Panc1 (cell line): ENCODE measurements around the gene IGDCC3. TPM values are rescaled to one million over a fixed set of nuclear protein-coding genes. Genes with fewer than 3 reads are reported as not detected.

Experiments
- ATAC-seq: fragments of 200-7000 bp; cut with Tn5 transposase; 2 replicates; pipeline ENCODE4 v1.9.1; 2020; ENCODE audit warnings: mild to moderate bottlenecking, moderate library complexity
- BruUV-seq: library from RNA; stranded (reverse); fragments of 400-500 nt; replicated peaks from 2 replicates; lab custom pipeline; 2021; lab: Mats Ljungman, UMichigan
- CTCF ChIA-PET: fragments of 300-600 bp; sonication (Branson Sonifier 250); formaldehyde crosslinking; loops from one replicate; lab custom pipeline; 2022; ENCODE audit warnings: antibody characterized with exemption; lab: Charles Lee
- POLR2A ChIA-PET: fragments of 300-600 bp; sonication (Branson Sonifier 250); formaldehyde crosslinking; loops from one replicate; lab custom pipeline; 2022; ENCODE audit warnings: antibody characterized with exemption; lab: Charles Lee
- DNase-seq: peaks from one replicate; pipeline ENCODE4 v3.0.0-alpha.2; 2010; ENCODE audit warnings: low read depth, low spot score
- H3K27ac ChIP-seq: 2 replicates; pipeline ENCODE4 v1.5.1; 2011; ENCODE audit warnings: mild to moderate bottlenecking, low read length, inconsistent platforms
- H3K27me3 ChIP-seq: fragments of 200-500 bp; sonication (Bioruptor generic); 2 replicates; pipeline ENCODE4 v1.6.0; 2014; ENCODE audit warnings: low read length, inconsistent platforms; ENCODE audit not compliant: control insufficient read depth, insufficient read depth
- H3K36me3 ChIP-seq: fragments of 200-500 bp; sonication (Bioruptor generic); 2 replicates; pipeline ENCODE4 v1.5.1; 2014; ENCODE audit warnings: inconsistent platforms, mild to moderate bottlenecking, low read length, moderate library complexity; ENCODE audit not compliant: control insufficient read depth, insufficient read depth
- H3K4me1 ChIP-seq: 2 replicates; pipeline ENCODE4 v1.5.1; 2011; ENCODE audit warnings: inconsistent platforms, mild to moderate bottlenecking, low read length, moderate library complexity; ENCODE audit not compliant: control insufficient read depth, insufficient read depth
- H3K4me3 ChIP-seq, 2 experiments: 2 replicates each; pipeline ENCODE4 v1.5.1; 2011 to 2012; ENCODE audit warnings: low read depth in 2 of 2, low read length in 2 of 2, mild to moderate bottlenecking in 2 of 2, inconsistent platforms in 1 of 2, moderate library complexity in 1 of 2
- H3K9me3 ChIP-seq: fragments of 200-500 bp; sonication (Bioruptor generic); 2 replicates; pipeline ENCODE4 v1.5.1; 2014; ENCODE audit warnings: low read depth, mild to moderate bottlenecking, inconsistent platforms, low read length, moderate library complexity; ENCODE audit not compliant: control insufficient read depth, insufficient read depth
- POLR2AphosphoS5 ChIP-seq: IDR thresholded peaks from 2 replicates; pipeline ENCODE4 v1.6.1; 2012; ENCODE audit warnings: mild to moderate bottlenecking, low read depth, low read length, moderate library complexity
- SIN3A ChIP-seq: IDR thresholded peaks from 2 replicates; pipeline ENCODE4 v1.6.1; 2012; ENCODE audit warnings: low read depth, mild to moderate bottlenecking, low read length, moderate library complexity, borderline replicate concordance; ENCODE audit not compliant: insufficient read depth
- TCF7L2 ChIP-seq: IDR thresholded peaks from 2 replicates; pipeline ENCODE4 v1.6.1; 2011; ENCODE audit warnings: mild to moderate bottlenecking, low read depth, low read length, inconsistent platforms
- in situ Hi-C: cut with HindIII; loops from 2 replicates; pipeline ENCODE4 v1.10.0; 2016; ENCODE audit warnings: low sequenced_read_pairs, low pct_unique_long_range_greater_than_20kb
- intact Hi-C: fragments of 100-400 bp; cut with micrococcal nuclease; formaldehyde crosslinking; loops from one replicate; pipeline ENCODE4 v1.10.0; 2022; ENCODE audit not compliant: unreplicated experiment
- total RNA-seq: library from RNA; stranded (reverse); gene quantifications from one replicate; pipeline ENCODE4 v1.2.1, GENCODE V29; 2021; ENCODE audit not compliant: unreplicated experiment
- TF ChIP-seq, protein P1 (sequence below): fragments of 450-650 bp; IDR thresholded peaks from 2 replicates; pipeline ENCODE4 v1.5.1; 2017; ENCODE audit warnings: mild to moderate bottlenecking
- TF ChIP-seq, protein P2 (sequence below), 2 experiments: IDR thresholded peaks; 2 replicates each; pipeline ENCODE4 v1.6.1; 2011 to 2012; ENCODE audit warnings: low read depth in 2 of 2, control low read depth in 1 of 2, low read length in 1 of 2, mild to moderate bottlenecking in 1 of 2, moderate library complexity in 1 of 2; ENCODE audit not compliant: insufficient read depth in 1 of 2

IGDCC3 gene
- total RNA-seq, 1 experiment from 2014 or later = 0.18 TPM

DNA sequence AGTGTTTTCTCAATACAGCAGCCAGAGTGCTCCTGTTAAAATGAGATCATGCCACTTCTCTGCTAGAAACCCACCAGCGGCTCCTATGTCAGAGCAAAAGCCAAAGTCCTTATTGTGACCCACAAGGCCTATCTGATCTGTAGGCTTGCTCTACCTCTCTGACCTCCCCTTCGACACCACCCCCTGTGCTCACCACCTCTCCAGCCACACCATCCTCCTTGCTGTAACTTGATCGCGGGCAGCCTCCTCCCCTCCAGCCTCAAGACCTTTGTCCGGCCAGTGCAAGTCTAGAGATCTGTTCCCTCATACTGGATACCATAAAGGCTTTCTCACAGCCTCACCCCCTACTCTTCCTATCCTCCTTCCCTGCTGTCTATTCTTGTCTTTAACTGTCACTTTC lies 46.9 kb upstream of the IGDCC3 start:
- no peaks in the 10 kb centered on the region for H3K36me3 ChIP-seq
- DNase-seq (no peak), ATAC-seq (no peak)
- peaks cover 9% of the 10 kb centered on the region for H3K4me1 ChIP-seq
- CTCF ChIA-PET = no interaction called here
- POLR2A ChIA-PET = interaction anchor here (0.7 kb wide), 1 partner anchor 815 kb away, joined by 8 read pairs; no protein-coding TSS in a partner anchor
- intact Hi-C loops (no loop called here), in situ Hi-C loops (no loop called here)
- H3K27ac ChIP-seq = no peak overlapping the region
- H3K4me3 ChIP-seq = no peak overlapping the region
- no peak for TF ChIP-seq TCF7L2
- no peak for TF ChIP-seq POLR2AphosphoS5
- TF ChIP-seq, protein P1, sequence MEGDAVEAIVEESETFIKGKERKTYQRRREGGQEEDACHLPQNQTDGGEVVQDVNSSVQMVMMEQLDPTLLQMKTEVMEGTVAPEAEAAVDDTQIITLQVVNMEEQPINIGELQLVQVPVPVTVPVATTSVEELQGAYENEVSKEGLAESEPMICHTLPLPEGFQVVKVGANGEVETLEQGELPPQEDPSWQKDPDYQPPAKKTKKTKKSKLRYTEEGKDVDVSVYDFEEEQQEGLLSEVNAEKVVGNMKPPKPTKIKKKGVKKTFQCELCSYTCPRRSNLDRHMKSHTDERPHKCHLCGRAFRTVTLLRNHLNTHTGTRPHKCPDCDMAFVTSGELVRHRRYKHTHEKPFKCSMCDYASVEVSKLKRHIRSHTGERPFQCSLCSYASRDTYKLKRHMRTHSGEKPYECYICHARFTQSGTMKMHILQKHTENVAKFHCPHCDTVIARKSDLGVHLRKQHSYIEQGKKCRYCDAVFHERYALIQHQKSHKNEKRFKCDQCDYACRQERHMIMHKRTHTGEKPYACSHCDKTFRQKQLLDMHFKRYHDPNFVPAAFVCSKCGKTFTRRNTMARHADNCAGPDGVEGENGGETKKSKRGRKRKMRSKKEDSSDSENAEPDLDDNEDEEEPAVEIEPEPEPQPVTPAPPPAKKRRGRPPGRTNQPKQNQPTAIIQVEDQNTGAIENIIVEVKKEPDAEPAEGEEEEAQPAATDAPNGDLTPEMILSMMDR = no peak
- TF ChIP-seq, protein P2, sequence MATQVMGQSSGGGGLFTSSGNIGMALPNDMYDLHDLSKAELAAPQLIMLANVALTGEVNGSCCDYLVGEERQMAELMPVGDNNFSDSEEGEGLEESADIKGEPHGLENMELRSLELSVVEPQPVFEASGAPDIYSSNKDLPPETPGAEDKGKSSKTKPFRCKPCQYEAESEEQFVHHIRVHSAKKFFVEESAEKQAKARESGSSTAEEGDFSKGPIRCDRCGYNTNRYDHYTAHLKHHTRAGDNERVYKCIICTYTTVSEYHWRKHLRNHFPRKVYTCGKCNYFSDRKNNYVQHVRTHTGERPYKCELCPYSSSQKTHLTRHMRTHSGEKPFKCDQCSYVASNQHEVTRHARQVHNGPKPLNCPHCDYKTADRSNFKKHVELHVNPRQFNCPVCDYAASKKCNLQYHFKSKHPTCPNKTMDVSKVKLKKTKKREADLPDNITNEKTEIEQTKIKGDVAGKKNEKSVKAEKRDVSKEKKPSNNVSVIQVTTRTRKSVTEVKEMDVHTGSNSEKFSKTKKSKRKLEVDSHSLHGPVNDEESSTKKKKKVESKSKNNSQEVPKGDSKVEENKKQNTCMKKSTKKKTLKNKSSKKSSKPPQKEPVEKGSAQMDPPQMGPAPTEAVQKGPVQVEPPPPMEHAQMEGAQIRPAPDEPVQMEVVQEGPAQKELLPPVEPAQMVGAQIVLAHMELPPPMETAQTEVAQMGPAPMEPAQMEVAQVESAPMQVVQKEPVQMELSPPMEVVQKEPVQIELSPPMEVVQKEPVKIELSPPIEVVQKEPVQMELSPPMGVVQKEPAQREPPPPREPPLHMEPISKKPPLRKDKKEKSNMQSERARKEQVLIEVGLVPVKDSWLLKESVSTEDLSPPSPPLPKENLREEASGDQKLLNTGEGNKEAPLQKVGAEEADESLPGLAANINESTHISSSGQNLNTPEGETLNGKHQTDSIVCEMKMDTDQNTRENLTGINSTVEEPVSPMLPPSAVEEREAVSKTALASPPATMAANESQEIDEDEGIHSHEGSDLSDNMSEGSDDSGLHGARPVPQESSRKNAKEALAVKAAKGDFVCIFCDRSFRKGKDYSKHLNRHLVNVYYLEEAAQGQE (IDR thresholded peaks at IDR 0.05; ENCODE audit: insufficient read depth in 1 of 2, low read depth in 2 of 2, low read length in 1 of 2) = no peak
- TF ChIP-seq SIN3A = no peak
- H3K9me3 ChIP-seq = no peaks in the 10 kb centered on the region
- BruUV-seq = no TSS peak
- no peaks in the 10 kb centered on the region; the same call in 1 of the 2 replicates for H3K27me3 ChIP-seq

DNA sequence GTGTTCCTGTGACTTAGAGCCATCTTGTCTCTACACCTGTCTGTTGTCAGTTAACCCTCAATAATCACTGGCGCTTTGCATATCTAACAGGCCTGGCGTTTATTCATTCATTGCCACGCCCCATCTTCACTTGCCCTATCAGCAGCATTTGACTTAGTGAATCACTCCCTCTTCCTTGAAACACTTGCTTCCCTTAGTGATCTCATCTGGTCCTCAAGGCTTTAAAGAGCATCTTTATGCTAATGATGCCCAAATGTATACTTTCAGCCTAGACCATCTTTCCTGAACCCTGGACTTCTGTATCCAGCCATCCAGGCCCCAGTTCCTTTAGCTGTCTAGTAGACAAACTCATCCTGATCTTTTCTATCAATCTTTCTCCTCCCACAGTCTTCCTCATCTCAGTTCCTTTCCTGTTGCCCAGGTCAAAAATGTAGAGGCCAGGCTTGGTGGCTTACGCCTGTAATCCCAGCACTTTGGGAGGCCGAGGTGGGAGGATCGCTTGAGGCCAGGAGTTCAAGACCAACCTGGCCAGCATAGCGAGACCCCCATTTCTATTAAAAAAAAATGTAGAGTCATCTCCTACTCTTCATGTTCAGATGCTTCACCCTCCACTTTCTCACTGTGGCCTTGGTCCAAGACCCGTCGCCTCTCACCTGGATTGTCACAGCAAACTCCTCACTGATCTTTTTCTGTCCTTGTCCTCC lies 46.3 kb upstream of the IGDCC3 start:
- ChIA-PET POLR2A (no interaction called here), CTCF (no interaction called here)
- no TSS peak for BruUV-seq
- in situ Hi-C loops = no loop called here
- Histone ChIP-seq H3K4me3 (no peak overlapping the region), H3K27me3 (no peaks in the 10 kb centered on the region; the same call in 1 of the 2 replicates), H3K9me3 (no peaks in the 10 kb centered on the region), H3K36me3 (no peaks in the 10 kb centered on the region), H3K4me1 (peaks cover 9% of the 10 kb centered on the region), H3K27ac (no peak overlapping the region)
- TF ChIP-seq, protein P1 = no peak
- no peak for TF ChIP-seq POLR2AphosphoS5
- no peak for TF ChIP-seq TCF7L2
- TF ChIP-seq, protein P2 (IDR thresholded peaks at IDR 0.05; ENCODE audit: insufficient read depth in 1 of 2, low read depth in 2 of 2, low read length in 1 of 2) = no peak
- no peak for TF ChIP-seq SIN3A
- ATAC-seq (no peak), DNase-seq (no peak)
- intact Hi-C loops = no loop called here
